GM19043 (cell line): ENCODE results near the gene PRUNE2.
"Not testable (repeated sequence)": the region's sequence is repeated elsewhere in the genome, so short reads cannot be mapped to it uniquely, and the experiment has no call there.

Experiments used
- ATAC-seq: cut with Tn5 transposase; IDR thresholded peaks from one replicate; pipeline ENCODE4 v1.9.1; 2021; ENCODE audit warnings: low read depth; ENCODE audit not compliant: unreplicated experiment

PRUNE2 gene

GRCh38 chr9:76905791-76906646 lies at the start of gene PRUNE2:
TSS of gene PRUNE2 (minus strand) at chr9:76906114. CDS start at chr9:76905963, 151 bp downstream.
- ATAC-seq, result no peak

GRCh38 chr9:76955406-76955805 lies 49.5 kb upstream of the PRUNE2 start:
- ATAC-seq, result not testable (repeated sequence)

DNA sequence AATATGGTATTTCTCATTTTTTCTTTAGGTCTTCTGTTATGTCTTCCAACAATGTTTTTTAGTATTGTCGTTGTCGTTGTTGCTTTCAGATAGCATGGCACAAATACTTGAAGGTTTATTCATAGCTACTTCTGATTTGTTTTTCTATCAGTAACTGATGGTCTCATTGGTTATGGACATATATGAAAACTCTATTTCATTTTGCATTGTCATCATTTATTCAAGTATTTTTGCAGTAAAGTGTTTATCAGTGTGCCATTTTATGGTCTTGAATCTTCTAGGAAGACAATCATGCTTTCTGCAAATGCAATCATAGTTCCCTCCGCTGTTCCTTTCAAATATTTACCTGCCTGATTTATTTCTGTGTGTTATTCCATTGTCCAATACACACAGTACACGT lies 44.0 kb upstream of the PRUNE2 start:
- no peak for ATAC-seq

DNA sequence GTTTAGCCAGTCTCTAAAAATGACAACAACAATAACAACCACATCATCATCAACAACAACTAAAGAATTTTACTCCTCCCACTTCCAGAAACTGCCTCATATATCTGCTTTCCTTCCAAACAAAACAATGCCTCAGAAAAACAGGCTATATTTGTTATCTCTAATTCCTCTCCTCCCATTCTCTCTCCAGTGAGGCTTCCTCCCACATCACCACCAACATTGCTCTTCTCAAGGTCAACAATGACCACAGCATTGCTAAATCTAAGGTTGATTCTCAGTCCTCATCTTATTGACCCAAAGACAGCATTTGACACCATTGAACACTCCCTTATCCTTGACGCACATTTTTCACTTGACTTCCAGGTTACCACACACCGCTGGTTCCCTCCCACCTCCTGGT lies 38.1 kb upstream of the PRUNE2 start:
- ATAC-seq, result no peak

DNA sequence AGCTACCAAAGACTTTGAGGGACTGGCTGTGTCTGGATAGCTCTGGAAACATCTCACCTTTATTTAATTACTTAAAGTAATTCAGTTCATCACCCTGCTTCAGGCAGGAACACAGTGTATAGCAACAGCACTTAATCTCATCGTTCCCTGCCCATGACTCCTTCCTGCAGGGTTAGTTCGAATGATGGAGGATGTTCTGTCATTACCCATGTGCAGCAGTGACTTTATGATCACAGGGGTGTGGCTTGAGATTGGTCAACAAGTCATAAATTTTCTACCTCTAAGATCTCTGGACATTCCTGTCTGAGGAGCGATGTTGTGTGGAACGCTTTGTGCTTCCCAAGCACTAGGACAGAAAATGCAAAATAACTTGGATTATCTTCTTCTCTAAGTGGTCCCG lies 37.1 kb upstream of the PRUNE2 start:
- ATAC-seq, result no peak

DNA sequence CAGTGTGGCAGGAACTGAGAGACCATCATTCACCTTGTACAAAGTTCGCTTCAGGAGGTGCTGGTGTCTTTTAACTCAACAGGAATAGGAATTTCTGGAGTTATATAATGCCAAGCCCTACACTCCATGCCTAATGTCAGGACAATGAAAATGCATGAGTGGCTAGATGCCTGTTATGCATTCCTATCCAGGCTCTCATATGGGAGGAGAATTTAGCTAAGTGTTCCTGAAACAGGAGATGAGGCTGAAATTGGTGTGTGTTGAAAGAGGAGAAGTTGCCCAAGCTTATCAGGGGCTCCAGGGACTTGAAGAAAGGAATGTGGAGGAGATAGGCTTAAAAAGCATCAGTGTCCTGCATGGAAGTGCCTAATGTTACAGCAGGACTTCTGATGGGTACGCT lies 26.8 kb upstream of the PRUNE2 start:
- no peak for ATAC-seq

DNA sequence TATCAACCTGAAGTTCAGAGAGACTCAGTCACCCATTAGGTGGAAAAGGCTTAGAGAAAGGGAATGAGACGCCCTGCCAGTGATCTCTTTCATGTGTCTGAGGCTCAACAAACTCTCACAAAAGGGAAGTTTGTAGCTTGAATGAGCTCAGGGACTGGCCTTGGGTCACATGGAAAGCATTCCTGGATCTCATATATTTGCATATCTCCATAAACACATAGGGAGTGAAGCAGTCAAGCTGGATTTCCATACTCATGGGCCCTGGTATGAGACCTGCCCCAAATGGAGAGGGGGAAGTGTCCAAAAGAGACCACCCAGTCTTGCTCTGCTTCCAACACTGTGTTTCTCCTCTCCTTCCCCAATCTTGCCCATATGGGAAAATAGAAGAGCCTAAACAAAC lies 26.4 kb upstream of the PRUNE2 start:
- ATAC-seq, result no peak

DNA sequence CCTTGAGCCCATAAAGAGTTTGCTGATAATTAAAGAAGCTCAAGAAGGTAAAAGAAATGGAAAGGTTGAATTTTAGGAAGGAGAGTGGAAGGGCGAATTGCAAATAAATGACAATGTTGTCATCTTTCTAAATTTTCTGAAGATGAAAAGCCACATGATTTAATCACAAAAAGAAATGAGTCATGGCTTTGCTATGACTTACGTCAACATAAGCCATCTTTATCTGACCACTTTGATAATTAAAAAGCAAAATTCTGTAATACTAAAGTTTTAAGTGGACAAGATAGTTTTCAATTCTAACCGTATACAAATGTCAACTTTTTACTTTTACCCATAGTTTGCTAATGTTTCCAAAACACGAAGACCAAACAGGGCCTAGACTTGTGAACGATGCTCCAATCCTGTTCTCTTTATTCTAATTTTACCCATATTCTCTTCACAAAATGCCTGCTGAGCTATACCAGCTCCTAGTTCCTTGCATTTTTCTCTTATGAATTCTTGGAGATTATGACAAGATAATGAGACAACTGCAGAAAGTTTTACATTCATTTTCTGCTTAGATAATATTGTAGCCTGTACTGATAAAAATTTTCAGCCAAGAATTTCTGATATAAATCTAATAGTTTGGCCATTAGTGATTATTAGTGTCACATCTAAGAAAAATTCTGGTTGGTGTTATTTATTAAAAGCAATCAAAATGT lies 21.8 kb upstream of the PRUNE2 start:
- ATAC-seq, result no peak

DNA sequence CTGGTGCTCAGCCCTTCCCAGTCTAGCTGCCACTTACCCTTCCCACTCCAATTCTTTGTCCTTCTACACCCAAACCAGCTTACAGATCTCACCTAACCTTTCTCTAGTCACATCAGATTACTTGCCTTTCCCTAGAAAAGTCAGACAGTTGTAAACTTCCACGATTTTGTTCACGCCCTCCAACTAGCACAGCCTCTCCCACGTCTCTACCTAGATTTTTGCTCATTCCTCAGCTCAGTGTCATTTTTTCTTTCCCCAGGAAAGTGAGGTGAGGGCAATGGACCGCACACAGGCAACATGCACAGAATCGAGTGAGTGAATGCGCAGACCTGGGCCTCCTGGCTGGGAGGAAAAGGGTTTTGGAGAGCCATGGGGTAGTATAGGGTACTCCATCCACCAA lies 20.9 kb upstream of the PRUNE2 start:
- ATAC-seq, result no peak

GRCh38 chr9:76926324-76926741 lies 20.4 kb upstream of the PRUNE2 start:
- ATAC-seq, result no peak

GRCh38 chr9:76921165-76921564 lies 15.3 kb upstream of the PRUNE2 start:
- ATAC-seq, result no peak

DNA sequence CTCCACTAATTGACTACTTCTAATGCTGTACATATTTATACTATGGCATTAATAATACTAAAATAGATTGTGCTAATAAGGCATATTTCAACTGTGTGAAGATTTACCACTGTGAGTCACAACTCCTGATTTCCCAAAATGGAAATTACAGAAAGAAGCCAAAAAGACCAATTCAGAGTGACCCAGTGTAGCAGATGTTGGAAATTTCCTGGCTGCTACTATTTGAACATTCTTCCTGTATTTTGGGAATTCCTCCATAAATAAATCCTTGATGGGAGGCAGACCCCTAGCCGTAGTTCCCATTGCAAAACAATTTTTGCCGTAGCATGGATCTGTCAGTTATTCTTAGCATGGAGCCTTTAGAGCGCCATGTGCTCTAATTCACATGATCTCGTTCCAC lies 11.4 kb upstream of the PRUNE2 start:
- ATAC-seq, result no peak

GRCh38 chr9:76916231-76916630 lies 10.3 kb upstream of the PRUNE2 start:
- no peak for ATAC-seq

DNA sequence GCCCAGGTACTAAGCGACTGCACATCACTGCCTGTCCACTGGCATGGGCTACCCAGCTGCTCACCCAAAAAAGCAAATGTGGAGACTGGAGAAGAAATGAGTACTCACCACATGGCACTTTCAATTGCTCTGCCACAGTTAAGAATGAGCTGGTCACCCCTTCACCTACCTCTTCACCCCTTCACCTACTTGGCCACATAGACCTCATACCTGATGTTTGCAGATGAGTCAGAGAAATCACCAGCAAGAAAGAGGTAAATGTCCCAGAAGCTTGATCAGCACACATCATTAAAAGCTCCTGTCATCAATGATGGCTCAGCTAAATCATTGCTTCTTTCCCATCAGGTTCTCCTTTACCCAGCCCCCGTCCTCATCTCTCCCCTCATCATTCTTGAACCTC lies 7.6 kb upstream of the PRUNE2 start:
- ATAC-seq, result no peak

GRCh38 chr9:76912636-76913275 lies 6.8 kb upstream of the PRUNE2 start:
- no peak for ATAC-seq

GRCh38 chr9:76911971-76912370 lies 6.1 kb upstream of the PRUNE2 start:
- no peak for ATAC-seq

GRCh38 chr9:76910861-76911260 lies 4.9 kb upstream of the PRUNE2 start:
- ATAC-seq, result no peak

DNA sequence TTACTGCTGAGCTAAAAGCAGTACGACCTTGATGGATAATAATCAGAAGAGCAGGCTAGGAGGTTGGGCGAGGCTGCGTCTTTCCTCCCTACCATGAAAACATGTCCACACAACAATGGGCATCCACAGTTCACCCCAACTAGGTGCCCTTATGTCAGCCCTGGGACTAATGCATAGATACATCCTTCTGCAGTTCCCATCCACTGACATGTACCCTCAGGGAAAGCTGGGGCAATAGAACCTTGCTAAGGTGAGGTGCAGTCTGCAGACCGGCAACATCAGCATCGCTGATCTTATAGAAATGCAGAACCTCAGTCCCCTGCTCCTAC lies 697 bp upstream of the PRUNE2 start:
- no peak for ATAC-seq

- ATAC-seq, result no peak
Measured at GRCh38 chr9:76904661-76905457, 1.1 kb downstream of the PRUNE2 start.

DNA sequence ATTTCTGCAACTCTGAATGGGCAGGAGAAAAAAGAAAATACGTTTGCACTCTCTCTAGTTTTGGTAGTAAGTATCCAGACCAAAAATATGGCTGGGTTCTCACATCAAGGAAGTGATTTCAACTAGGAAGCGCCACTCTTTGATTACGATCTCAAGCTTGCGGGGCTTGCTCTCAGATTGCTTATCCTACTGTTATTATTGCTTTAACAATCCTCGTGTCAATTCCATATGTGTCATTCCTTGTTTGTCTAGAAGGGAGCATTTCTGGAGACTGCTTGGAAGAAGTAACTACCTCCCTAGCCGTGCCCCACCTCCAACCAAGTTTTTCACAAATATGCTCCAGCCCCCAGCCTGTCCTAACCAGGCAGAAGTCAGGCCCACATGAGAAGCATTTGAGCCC lies 3.5 kb downstream of the PRUNE2 start:
- ATAC-seq, result no peak

GRCh38 chr9:76901801-76902200 lies 4.1 kb downstream of the PRUNE2 start:
- no peak for ATAC-seq
